Osteoblast (primary cell): ENCODE data around the gene PNPLA7. TPM values are rescaled to one million over a fixed set of nuclear protein-coding genes. Genes with fewer than 3 reads are reported as not detected.
A peak's percentile ranks its signal among the peaks of the same experiment; 100 is the strongest.

Source experiments
- DNase-seq: peaks from one replicate; pipeline ENCODE4 v3.0.0; 2011; ENCODE audit warnings: low spot score, mixed read lengths; ENCODE audit not compliant: insufficient read length; ENCODE audit errors: missing footprints
- H2AFZ ChIP-seq: 2 replicates; pipeline ENCODE4 v1.6.0; 2011; ENCODE audit warnings: mild to moderate bottlenecking, low read length
- H3K27ac ChIP-seq: 2 replicates; pipeline ENCODE4 v1.5.1; 2011; ENCODE audit warnings: mild to moderate bottlenecking, low read depth, low read length, moderate library complexity
- H3K27me3 ChIP-seq: 2 replicates; pipeline ENCODE4 v1.6.0; 2012; ENCODE audit warnings: mild to moderate bottlenecking, control low read depth, inconsistent platforms, low read length, moderate library complexity; ENCODE audit not compliant: insufficient read depth
- H3K36me3 ChIP-seq: 2 replicates; pipeline ENCODE4 v1.5.1; 2011; ENCODE audit warnings: mild to moderate bottlenecking, low read length, control low read depth, moderate library complexity; ENCODE audit not compliant: insufficient read depth
- H3K4me1 ChIP-seq: 2 replicates; pipeline ENCODE4 v1.5.1; 2011; ENCODE audit warnings: mild to moderate bottlenecking, low read length, control low read depth, moderate library complexity; ENCODE audit not compliant: insufficient read depth
- H3K4me2 ChIP-seq: 2 replicates; pipeline ENCODE4 v1.6.0; 2011; ENCODE audit warnings: mild to moderate bottlenecking, low read length; ENCODE audit not compliant: insufficient read depth
- H3K4me3 ChIP-seq: fragments of 200-600 bp; sonication (generic); 3 replicates; pipeline ENCODE4 v1.5.1; 2012; ENCODE audit warnings: mild to moderate bottlenecking, low read length, inconsistent platforms; ENCODE audit not compliant: insufficient read depth
- H3K79me2 ChIP-seq: 2 replicates; pipeline ENCODE4 v1.6.0; 2012; ENCODE audit warnings: mild to moderate bottlenecking, low read length, control low read depth, inconsistent platforms; ENCODE audit not compliant: insufficient read depth
- H3K9me3 ChIP-seq: 2 replicates; pipeline ENCODE4 v1.5.1; 2011; ENCODE audit warnings: low read depth, low read length, control low read depth
- H4K20me1 ChIP-seq: 2 replicates; pipeline ENCODE4 v1.6.0; 2012; ENCODE audit warnings: mild to moderate bottlenecking, low read length, control low read depth; ENCODE audit not compliant: insufficient read depth
- total RNA-seq: library from RNA; depleted of rRNA; stranded (reverse); fragments of >200 nt; gene quantifications from 2 replicates; pipeline ENCODE4 v1.2.3, GENCODE V29; 2012
- TF ChIP-seq, protein P1 (sequence below): IDR thresholded peaks from 2 replicates; pipeline ENCODE4 v1.5.1; 2011; ENCODE audit warnings: mild to moderate bottlenecking, low read depth, low read length, moderate library complexity; ENCODE audit errors: extremely low read depth

PNPLA7 gene
- total RNA-seq, 1 donor, result 1.8 TPM

DNA sequence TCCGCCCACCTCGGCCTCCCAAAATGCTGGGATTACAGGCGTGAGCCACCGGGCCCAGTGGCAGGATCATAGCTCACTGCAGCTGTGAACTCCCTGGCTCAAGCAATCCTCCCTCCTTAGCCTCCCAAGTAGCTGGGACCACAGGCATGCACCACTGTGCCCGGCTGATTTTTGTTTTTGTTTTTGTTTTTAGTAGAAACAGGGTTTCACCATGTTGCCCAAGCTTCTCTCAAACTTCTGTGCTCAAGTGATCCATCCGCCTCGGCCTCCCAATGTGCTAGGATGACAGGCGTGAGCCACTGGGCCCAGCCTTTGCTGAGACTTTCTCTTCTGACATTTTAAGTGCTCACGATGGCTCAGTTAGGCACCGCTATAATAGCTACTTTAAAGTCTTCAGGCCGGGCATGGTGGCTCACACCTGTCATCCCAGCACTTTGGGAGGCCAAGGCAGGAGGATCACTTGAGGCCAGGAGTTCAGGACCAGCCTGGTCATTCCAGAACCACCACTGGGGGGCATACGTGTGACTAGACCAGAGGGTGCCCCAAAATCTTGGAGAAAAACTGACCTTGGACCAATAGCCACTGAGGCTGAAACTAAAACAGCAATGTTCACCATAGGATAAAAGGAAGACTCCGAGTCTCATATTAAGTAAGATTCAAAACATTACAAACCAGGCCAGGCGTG is 106.0 kb downstream of the PNPLA7 start:
- Histone ChIP-seq H3K27me3 (peaks cover 12% of the 10 kb centered on the region), H4K20me1 (no peaks in the 10 kb centered on the region)
- no peak for DNase-seq

DNA sequence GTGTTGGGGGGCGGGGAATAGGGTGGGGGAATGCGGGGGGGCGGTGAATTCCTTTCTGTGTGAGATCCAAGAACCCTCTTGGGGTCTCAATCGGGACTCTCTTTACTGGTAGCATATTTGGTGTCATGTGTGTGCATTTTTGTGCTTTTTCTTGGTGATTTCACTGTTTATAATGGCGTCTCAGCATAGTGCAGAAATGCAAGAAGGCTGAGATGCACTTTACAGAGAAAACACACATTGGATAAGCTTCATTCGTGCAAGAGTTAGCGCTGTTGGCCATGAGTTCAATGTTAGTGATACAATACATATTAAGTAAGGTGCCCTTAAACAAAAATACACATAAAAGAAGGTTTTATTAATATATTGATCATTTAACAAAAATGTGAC is 108.3 kb downstream of the PNPLA7 start:
- TF ChIP-seq, protein P1, sequence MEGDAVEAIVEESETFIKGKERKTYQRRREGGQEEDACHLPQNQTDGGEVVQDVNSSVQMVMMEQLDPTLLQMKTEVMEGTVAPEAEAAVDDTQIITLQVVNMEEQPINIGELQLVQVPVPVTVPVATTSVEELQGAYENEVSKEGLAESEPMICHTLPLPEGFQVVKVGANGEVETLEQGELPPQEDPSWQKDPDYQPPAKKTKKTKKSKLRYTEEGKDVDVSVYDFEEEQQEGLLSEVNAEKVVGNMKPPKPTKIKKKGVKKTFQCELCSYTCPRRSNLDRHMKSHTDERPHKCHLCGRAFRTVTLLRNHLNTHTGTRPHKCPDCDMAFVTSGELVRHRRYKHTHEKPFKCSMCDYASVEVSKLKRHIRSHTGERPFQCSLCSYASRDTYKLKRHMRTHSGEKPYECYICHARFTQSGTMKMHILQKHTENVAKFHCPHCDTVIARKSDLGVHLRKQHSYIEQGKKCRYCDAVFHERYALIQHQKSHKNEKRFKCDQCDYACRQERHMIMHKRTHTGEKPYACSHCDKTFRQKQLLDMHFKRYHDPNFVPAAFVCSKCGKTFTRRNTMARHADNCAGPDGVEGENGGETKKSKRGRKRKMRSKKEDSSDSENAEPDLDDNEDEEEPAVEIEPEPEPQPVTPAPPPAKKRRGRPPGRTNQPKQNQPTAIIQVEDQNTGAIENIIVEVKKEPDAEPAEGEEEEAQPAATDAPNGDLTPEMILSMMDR, result no peak
- no peaks in the 10 kb centered on the region for H3K4me1 ChIP-seq
- DNase-seq, result no peak
- no peak overlapping the region for H3K27ac ChIP-seq
- H3K27me3 ChIP-seq, result peaks cover 12% of the 10 kb centered on the region
- H4K20me1 ChIP-seq, result no peaks in the 10 kb centered on the region
- no peak overlapping the region for H3K4me3 ChIP-seq
- H3K36me3 ChIP-seq, result no peaks in the 10 kb centered on the region
- no peaks in the 10 kb centered on the region for H3K79me2 ChIP-seq
- no peaks in the 10 kb centered on the region for H3K9me3 ChIP-seq
- no peak overlapping the region for H2AFZ ChIP-seq
- no peak overlapping the region for H3K4me2 ChIP-seq

More for the DNA sequence above, 106.0 kb downstream of the PNPLA7 start:
- Histone ChIP-seq H3K36me3 (no peaks in the 10 kb centered on the region), H3K79me2 (no peaks in the 10 kb centered on the region), H2AFZ (no peak overlapping the region), H3K4me1 (no peaks in the 10 kb centered on the region), H3K27ac (no peak overlapping the region), H3K4me2 (no peak overlapping the region), H3K4me3 (no peak overlapping the region), H3K9me3 (no peaks in the 10 kb centered on the region)
- TF ChIP-seq, protein P1, result no peak

DNA sequence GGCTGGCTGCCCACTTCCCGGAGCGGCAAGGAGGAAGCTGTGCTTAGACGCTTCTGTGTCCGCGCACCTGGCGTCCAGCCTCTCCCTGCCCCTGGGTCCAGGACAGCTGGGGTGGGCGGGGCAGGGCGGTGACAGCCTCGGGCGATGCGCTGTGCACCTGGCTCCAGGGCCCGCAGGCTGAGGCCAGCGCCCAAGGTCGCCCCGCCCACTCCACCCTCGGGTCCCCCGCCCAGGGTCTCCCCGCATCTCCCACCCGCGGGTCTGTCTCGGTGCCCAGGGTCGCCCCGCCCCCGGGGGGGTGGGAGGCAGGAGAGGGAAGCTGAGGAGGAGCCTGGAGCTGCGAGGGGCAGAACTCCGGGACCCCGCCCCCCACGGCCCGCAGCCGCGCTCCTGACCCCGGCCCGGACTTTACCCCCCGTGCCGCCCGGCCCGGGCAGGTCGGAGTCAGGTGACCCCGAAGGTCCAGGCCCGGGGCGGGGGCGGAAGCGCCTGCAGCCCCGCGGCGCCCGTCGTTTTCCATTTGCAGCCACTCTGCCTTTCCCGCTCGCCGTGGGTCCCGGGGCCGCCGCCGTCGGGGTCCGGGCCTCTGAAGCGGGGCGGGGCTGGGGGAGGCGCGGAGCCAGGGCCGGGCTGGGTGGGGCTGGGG is 108.8 kb downstream of the PNPLA7 start, which contains the start of gene ENTPD8:
TSS of gene ENTPD8 (minus strand) at position 69 of the 646 bp plus-strand sequence. CDS start 3,072 bp downstream, outside the sequence.
- no peaks in the 10 kb centered on the region for H3K36me3 ChIP-seq
- H2AFZ ChIP-seq, result no peak within 1 kb of the TSS

More for the DNA sequence above, 108.8 kb downstream of the PNPLA7 start, which contains the start of gene ENTPD8:
- H3K79me2 ChIP-seq, result no peaks in the 10 kb centered on the region
- no peak for DNase-seq
- TF ChIP-seq, protein P1, result no peak
- no peak within 1 kb of the TSS for H3K27ac ChIP-seq
- H4K20me1 ChIP-seq, result no peaks in the 10 kb centered on the region
- peaks cover under 1% of the 10 kb centered on the region for H3K4me1 ChIP-seq
- H3K27me3 ChIP-seq, result peaks cover 12% of the 10 kb centered on the region
- no peaks in the 10 kb centered on the region for H3K9me3 ChIP-seq
- H3K4me2 ChIP-seq, result peak within 1 kb of the TSS; percentile 43
- peak within 1 kb of the TSS; percentile 43 for H3K4me3 ChIP-seq
